Fibroblast of lung (primary cell): ENCODE results near the gene GPR107. TPM values are rescaled to one million over a fixed set of nuclear protein-coding genes. Genes with fewer than 3 reads are reported as not detected.

Source experiments
- DNase-seq, 2 donors: peaks; one replicate each; pipeline versions ENCODE4 v3.0.0 to v3.0.0-alpha.2; 2010; ENCODE audit warnings: low read depth in 2 of 2
- H2AFZ ChIP-seq: 2 replicates; pipeline ENCODE4 v1.5.1; 2012; ENCODE audit warnings: low read length, control low read depth, inconsistent platforms
- H3K27ac ChIP-seq: 2 replicates; pipeline ENCODE4 v1.5.1; 2011; ENCODE audit warnings: low read length, control low read depth; ENCODE audit not compliant: insufficient read depth
- H3K27me3 ChIP-seq: 2 replicates; pipeline ENCODE4 v1.5.1; 2011; ENCODE audit warnings: mild to moderate bottlenecking, low read length; ENCODE audit not compliant: control insufficient read depth, insufficient read depth
- H3K36me3 ChIP-seq: 2 replicates; pipeline ENCODE4 v1.5.1; 2011; ENCODE audit warnings: low read length; ENCODE audit not compliant: control insufficient read depth, insufficient read depth
- H3K4me1 ChIP-seq: 2 replicates; pipeline ENCODE4 v1.5.1; 2011; ENCODE audit warnings: low read length; ENCODE audit not compliant: control insufficient read depth, insufficient read depth; ENCODE audit errors: extremely low read depth
- H3K4me2 ChIP-seq: 2 replicates; pipeline ENCODE4 v1.5.1; 2011; ENCODE audit warnings: low read length, control low read depth; ENCODE audit not compliant: insufficient read depth; ENCODE audit errors: extremely low read depth
- H3K4me3 ChIP-seq, 4 experiments: fragments of 200-600 bp in 1 of 4; sonication (generic) in 1 of 4; replicated peaks in 1 of 4; 2 replicates each; pipeline ENCODE4 v1.5.1; 2011 to 2016; ENCODE audit warnings: low read length in 4 of 4, low read depth in 3 of 4, mild to moderate bottlenecking in 3 of 4, control low read depth in 2 of 4, inconsistent platforms in 1 of 4, mixed read lengths in 1 of 4; ENCODE audit not compliant: insufficient read depth in 1 of 4; ENCODE audit errors: control extremely low read depth in 1 of 4
- H3K79me2 ChIP-seq: 2 replicates; pipeline ENCODE4 v1.5.1; 2012; ENCODE audit warnings: mild to moderate bottlenecking, low read length, inconsistent platforms; ENCODE audit not compliant: control insufficient read depth, insufficient read depth
- H3K9ac ChIP-seq: 2 replicates; pipeline ENCODE4 v1.5.1; 2011; ENCODE audit warnings: mild to moderate bottlenecking, low read length, control low read depth; ENCODE audit not compliant: insufficient read depth
- H3K9me3 ChIP-seq: 2 replicates; pipeline ENCODE4 v1.5.1; 2012; ENCODE audit warnings: low read depth, low read length; ENCODE audit not compliant: control insufficient read depth, insufficient read depth
- H4K20me1 ChIP-seq: 2 replicates; pipeline ENCODE4 v1.5.1; 2011; ENCODE audit warnings: low read length; ENCODE audit not compliant: control insufficient read depth, insufficient read depth; ENCODE audit errors: extremely low read depth
- EZH2 ChIP-seq: IDR thresholded peaks from 2 replicates; pipeline ENCODE4 v1.5.1; 2012; ENCODE audit warnings: low read length, control low read depth, mild to moderate bottlenecking; ENCODE audit errors: missing control alignments
- polyA plus RNA-seq, 2 donors: library from polyadenylated mRNA; depleted of rRNA in 1 of 2; stranded (reverse) in 1 of 2; unstranded in 1 of 2; fragments of >200 nt; gene quantifications; 2 replicates each; pipeline ENCODE4 v1.2.1, GENCODE V29; 2011 to 2012; ENCODE audit warnings: missing spikeins in 1 of 2
- total RNA-seq: library from RNA; depleted of rRNA; stranded (reverse); fragments of >200 nt; gene quantifications from 2 replicates; pipeline ENCODE4 v1.2.1, GENCODE V29; 2014
- TF ChIP-seq, protein P1 (sequence below), 2 donors: IDR thresholded peaks in 1 of 2; conservative IDR thresholded peaks in 1 of 2; 1 replicate in 1 of 2; 2 replicates in 1 of 2; pipeline ENCODE4 v1.5.1; 2011 to 2012; ENCODE audit warnings: low read length in 2 of 2, control low read depth in 1 of 2, inconsistent platforms in 1 of 2, low read depth in 1 of 2, mild to moderate bottlenecking in 1 of 2

Gene GPR107
- total and polyA plus RNA-seq, 2 donors (not counting 1 experiment from before 2014, with no cell fraction given), result 27.6 to 43.5 TPM

GRCh38 chr9:130174920-130175321, 121.2 kb downstream of the GPR107 start:
- H3K9ac ChIP-seq, result no peak overlapping the region
- H3K4me1 ChIP-seq, result peaks cover 2% of the 10 kb centered on the region
- H3K36me3 ChIP-seq, result peaks cover 1% of the 10 kb centered on the region
- no peak overlapping the region for H3K27ac ChIP-seq
- H3K4me2 ChIP-seq, result peak overlapping the region; percentile 11
- peaks cover 54% of the 10 kb centered on the region for H3K79me2 ChIP-seq
- no peaks in the 10 kb centered on the region for H3K9me3 ChIP-seq
- no peaks in the 10 kb centered on the region for H4K20me1 ChIP-seq
- peak in 1 of 2 donors; percentile 21 for DNase-seq
- no peak overlapping the region for H3K4me3 ChIP-seq
- H2AFZ ChIP-seq, result no peak overlapping the region
- no peak for TF ChIP-seq EZH2
- TF ChIP-seq, protein P1, sequence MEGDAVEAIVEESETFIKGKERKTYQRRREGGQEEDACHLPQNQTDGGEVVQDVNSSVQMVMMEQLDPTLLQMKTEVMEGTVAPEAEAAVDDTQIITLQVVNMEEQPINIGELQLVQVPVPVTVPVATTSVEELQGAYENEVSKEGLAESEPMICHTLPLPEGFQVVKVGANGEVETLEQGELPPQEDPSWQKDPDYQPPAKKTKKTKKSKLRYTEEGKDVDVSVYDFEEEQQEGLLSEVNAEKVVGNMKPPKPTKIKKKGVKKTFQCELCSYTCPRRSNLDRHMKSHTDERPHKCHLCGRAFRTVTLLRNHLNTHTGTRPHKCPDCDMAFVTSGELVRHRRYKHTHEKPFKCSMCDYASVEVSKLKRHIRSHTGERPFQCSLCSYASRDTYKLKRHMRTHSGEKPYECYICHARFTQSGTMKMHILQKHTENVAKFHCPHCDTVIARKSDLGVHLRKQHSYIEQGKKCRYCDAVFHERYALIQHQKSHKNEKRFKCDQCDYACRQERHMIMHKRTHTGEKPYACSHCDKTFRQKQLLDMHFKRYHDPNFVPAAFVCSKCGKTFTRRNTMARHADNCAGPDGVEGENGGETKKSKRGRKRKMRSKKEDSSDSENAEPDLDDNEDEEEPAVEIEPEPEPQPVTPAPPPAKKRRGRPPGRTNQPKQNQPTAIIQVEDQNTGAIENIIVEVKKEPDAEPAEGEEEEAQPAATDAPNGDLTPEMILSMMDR (conservative IDR thresholded peaks at IDR 0.05 in 1 of 2, IDR thresholded peaks at IDR 0.05 in 1 of 2; ENCODE audit: low read depth in 1 of 2, low read length in 2 of 2), result no peak
- no peaks in the 10 kb centered on the region for H3K27me3 ChIP-seq

DNA sequence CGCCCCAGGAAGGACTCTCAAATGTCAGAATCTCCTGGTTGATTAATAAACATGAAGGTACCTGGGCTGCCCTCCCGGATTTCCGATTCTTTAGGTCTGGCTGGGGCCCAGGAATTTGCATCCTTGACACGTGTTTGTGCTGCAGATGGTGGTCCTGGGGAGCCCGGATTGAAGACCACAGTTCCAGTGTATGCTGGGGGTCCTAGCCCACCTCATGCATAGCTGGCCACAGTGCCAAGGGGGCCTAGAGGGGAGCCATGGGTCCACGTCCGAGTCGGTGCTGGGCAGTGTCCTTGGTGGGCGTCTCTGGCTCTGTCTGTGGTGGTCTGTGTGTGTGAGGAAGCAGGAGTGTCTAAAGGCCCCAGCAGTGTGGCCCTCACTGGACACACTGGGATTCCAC, 121.6 kb downstream of the GPR107 start:
- Histone ChIP-seq H2AFZ (no peak overlapping the region), H4K20me1 (no peaks in the 10 kb centered on the region), H3K4me2 (peak overlapping the region; percentile 11), H3K79me2 (peaks cover 55% of the 10 kb centered on the region), H3K27me3 (no peaks in the 10 kb centered on the region), H3K4me1 (peaks cover 2% of the 10 kb centered on the region), H3K27ac (no peak overlapping the region), H3K9ac (no peak overlapping the region), H3K36me3 (peaks cover 1% of the 10 kb centered on the region), H3K4me3 (no peak overlapping the region), H3K9me3 (no peaks in the 10 kb centered on the region)
- TF ChIP-seq, protein P1 (conservative IDR thresholded peaks at IDR 0.05 in 1 of 2, IDR thresholded peaks at IDR 0.05 in 1 of 2; ENCODE audit: low read depth in 1 of 2, low read length in 2 of 2), result no peak
- TF ChIP-seq EZH2, result no peak
- no peak for DNase-seq

GRCh38 chr9:130176760-130177159, 123.1 kb downstream of the GPR107 start:
- Histone ChIP-seq H3K27me3 (no peaks in the 10 kb centered on the region), H2AFZ (no peak overlapping the region), H4K20me1 (no peaks in the 10 kb centered on the region), H3K36me3 (peaks cover 1% of the 10 kb centered on the region), H3K79me2 (peaks cover 69% of the 10 kb centered on the region), H3K4me2 (no peak overlapping the region), H3K9ac (no peak overlapping the region), H3K27ac (no peak overlapping the region), H3K4me3 (no peak overlapping the region), H3K9me3 (no peaks in the 10 kb centered on the region), H3K4me1 (peaks cover 2% of the 10 kb centered on the region)
- TF ChIP-seq, protein P1 (conservative IDR thresholded peaks at IDR 0.05 in 1 of 2, IDR thresholded peaks at IDR 0.05 in 1 of 2; ENCODE audit: low read depth in 1 of 2, low read length in 2 of 2), result no peak
- TF ChIP-seq EZH2, result no peak
- DNase-seq, result no peak
